8988T (cell line): ENCODE data around the gene FAM50A.

ENCODE experiments used
- DNase-seq: peaks from one replicate; pipeline ENCODE4 v3.0.0; 2011

FAM50A gene

DNA sequence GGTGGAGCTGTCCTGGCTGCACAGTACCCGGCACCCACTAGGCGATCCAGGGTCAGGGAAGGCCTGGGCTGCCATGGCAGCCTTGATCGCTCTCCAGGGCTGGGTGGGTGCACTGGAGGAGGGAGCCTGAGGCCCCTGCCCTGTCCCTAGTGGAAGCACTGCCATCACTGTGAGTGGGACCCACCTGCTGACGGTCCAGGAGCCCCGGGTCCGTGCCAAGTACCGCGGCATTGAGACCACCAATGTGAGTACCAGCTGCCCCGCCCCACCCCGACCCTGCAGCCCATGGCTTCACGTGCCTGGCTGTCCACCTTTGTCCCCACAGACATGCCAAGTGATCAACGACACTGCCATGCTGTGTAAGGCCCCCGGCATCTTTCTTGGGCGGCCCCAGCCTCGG lies 23.0 kb downstream of the FAM50A start:
- DNase-seq = no peak

DNA sequence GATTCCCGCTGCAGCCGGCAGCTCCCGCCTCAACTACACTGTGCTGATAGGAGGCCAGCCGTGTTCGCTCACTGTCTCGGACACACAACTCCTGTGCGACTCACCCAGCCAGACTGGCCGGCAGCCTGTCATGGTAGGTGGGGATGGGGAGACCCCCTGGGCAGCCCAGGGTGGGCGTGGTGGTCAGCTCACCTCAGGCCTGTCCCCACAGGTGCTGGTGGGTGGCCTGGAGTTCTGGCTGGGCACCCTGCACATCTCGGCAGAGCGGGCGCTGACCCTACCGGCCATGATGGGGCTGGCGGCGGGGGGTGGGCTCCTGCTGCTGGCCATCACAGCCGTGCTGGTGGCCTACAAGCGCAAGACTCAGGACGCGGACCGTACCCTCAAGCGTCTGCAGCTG lies 23.6 kb downstream of the FAM50A start:
- no peak for DNase-seq

DNA sequence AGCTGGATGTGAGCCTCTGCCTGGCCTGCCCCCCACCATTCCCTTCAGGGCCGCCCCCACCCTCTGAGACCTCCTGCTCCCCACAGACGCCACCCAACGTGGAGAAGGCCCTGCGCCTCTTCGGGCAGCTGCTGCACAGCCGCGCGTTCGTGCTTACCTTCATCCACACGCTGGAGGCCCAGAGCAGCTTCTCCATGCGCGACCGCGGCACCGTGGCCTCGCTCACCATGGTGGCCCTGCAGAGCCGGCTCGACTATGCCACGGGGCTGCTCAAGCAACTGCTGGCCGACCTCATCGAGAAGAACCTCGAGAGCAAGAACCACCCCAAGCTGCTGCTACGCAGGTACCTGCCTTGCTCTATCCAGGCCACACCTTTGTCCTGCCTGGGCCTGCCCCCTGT lies 24.3 kb downstream of the FAM50A start:
- no peak for DNase-seq

DNA sequence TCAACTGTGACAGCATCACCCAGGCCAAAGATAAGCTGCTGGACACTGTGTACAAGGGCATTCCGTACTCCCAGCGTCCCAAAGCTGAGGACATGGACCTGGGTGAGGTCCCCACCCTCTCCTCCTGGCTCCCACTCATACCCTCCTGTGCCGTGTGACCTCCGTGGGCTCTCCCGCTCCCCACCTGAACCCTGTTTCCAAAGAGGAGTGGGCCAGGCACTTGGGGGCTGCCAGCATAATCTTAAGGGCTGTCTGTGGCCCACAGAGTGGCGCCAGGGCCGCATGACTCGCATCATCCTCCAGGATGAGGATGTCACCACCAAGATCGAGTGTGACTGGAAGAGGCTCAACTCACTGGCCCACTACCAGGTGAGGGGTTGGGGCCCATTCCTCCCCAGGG lies 25.2 kb downstream of the FAM50A start:
- DNase-seq = no peak

DNA sequence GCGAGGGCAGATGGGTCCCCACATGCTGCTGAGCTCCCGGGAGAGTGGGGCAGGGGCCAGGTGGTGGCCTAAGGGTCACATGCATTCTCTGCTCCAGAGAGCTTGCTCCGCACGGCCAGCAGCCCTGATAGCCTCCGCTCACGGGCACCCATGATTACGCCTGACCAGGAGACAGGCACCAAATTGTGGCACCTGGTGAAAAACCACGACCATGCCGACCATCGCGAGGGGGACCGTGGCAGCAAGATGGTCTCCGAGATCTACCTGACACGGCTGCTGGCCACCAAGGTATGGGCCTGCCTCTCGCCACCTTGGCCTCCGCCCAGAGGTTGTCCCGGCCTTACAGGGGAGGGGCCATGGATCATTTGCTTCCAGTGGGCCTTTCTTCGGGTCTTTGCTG lies 25.9 kb downstream of the FAM50A start:
- no peak for DNase-seq

DNA sequence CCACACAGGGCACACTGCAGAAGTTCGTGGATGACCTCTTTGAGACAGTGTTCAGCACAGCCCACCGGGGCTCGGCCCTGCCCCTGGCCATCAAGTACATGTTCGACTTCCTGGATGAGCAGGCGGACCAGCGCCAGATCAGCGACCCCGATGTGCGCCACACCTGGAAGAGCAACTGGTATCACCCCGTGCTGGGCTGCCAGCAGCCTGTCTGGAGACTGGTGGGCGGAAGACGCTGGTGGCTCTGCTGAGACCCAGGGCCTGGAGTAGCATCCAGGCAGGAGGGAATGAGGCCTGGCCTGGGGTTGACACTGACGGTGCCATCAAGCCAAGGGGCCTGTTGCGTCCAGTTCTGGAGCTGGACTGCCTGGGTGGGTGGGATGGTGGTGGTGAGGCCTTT lies 26.5 kb downstream of the FAM50A start:
- DNase-seq = no peak

DNA sequence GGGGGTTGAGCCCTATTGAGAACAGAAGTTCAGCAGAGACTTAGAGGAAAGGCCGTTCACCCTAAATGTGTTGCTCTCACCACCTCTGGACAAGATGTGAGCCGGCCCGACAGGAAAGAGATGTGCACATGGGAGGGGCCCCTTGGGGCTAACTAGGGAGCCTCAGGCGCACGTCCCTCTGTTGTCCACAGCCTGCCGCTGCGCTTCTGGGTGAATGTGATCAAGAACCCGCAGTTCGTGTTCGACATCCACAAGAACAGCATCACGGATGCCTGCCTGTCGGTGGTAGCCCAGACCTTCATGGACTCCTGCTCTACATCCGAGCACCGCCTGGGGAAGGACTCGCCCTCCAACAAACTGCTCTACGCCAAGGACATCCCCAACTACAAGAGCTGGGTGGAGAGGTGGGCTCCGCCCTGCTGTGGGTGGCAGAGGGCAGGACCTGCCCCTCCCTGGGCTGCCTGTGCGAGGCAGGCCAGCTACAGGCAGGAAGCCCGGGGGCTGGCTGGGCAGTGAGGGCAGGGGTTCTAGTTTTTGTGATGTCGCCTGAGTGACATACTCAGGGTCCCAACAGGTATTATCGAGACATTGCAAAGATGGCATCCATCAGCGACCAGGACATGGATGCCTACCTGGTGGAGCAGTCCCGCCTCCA lies 27.1 kb downstream of the FAM50A start:
- DNase-seq = no peak

DNA sequence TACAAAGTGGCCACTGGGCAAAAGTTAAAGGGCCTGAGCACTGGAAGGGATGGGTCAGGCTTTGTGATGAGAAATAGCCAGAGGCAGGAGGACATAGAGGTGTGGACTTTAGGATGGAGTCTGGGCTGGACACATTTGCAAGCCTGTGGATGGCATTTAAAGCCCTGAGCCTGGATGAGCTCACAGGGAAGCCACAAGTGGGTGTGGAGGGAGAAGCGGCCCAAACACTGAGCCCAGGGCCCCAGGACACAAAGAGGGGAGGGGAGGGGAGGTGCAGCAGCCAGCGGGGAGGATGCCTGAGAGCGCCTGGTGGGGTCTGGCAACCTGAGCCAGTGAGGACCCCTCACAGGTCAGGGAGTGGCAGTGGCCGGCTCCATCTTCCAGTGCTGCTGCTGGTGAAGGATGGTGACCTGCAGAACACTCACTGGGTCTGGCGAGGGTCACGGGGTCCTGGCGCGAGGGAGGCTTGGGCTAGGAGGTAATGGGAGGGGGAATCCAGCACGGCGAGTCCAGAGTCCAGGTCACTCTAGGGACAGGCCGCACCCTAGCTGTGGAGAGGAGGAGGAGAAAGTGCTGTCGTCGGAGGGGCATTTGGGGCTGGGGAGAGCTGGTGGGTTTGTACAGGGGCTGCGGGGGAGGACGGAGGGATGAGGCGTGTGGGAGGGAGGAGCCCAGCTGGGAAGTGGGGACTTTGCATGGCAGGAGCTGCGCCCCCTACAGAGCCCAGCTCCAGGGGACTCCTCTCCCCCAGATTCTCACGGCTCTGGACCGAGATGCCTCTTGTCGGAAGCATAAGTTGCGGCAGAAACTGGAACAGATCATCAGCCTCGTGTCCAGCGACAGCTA lies 28.1 kb downstream of the FAM50A start:
- no peak for DNase-seq

DNA sequence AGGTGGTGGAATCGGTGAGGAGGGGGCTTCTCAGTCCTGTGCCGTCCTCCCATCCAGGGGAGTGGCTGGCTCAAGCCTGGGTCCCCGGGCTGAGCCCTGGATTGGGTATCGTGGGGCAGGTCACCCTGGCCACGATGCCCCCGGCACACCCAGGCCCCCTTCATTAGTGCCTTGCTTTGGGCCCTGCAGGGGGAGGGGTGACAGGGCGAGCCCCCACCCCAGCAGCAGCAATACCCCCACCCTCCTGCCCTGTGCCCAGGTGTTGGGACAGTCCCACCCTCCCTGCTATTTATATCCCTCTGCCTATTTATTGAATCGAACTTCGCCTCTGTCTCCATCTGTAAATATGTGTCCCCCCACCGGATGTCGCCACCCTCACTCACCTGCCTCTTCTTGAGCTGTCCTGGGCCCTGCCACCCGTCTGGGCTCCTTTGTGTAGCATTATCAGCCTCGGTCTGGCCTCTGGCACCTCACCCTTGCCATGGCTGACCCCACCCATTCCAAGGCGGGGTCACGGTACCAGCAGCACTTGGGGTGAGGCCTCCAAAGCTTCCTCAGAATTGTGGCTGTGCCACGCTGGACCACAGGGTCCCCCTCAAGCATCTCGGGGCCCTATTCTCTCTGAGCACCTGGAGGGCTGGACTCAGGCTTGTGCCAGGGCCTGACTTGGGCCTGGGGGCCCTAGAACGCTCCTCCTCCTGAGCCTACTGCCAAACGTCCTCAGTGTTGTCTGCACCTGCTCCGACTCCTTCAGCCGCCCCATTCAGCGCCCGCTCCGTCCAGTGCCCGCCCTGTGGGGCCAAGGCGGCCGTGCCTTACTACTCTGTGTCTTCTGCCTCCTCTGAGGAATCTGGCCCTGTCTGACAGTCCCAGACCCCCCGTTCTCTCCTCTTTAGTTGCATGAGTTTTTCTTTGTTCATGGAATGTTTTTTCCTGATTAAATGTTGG lies 29.0 kb downstream of the FAM50A start:
- DNase-seq = no peak

DNA sequence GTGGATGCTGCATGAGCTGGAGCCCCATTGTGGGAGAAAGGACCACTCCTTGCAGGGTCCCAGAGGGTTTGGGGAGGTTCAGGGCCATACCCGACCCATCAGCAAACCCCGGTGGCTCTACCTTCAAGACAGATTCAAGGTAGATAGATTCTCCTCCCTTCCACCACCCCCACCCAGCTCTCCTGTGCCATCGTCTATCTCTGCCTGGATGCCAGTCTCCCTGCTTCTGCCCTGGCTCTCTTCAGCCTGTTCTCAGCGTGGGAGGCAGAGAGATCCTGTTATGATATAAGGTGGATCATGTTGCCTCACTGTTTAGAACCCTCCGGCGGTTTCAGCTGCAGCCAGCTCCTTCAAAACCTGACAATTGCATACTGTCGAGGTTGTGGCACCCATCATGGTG lies 29.7 kb downstream of the FAM50A start:
- no peak for DNase-seq

DNA sequence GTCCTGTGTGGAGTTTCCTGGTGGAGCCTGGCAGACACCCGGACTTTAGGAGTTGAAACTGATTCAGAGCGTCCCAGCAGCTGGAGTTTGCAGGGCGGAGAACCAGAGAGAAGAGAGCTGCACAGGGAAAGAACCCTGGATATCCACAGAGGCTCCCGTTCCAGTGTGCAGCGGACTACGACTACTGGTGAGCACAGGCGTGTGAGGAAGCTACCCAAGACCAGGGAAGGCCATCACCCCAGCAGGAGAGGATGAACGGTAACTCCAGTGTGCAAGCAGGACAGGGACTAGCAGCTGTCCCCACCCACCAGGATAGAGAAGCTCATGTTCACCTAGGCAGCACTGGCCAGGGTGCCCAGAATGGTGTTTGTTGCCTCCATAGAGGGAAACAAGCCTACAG lies 32.9 kb downstream of the FAM50A start:
- DNase-seq = no peak

DNA sequence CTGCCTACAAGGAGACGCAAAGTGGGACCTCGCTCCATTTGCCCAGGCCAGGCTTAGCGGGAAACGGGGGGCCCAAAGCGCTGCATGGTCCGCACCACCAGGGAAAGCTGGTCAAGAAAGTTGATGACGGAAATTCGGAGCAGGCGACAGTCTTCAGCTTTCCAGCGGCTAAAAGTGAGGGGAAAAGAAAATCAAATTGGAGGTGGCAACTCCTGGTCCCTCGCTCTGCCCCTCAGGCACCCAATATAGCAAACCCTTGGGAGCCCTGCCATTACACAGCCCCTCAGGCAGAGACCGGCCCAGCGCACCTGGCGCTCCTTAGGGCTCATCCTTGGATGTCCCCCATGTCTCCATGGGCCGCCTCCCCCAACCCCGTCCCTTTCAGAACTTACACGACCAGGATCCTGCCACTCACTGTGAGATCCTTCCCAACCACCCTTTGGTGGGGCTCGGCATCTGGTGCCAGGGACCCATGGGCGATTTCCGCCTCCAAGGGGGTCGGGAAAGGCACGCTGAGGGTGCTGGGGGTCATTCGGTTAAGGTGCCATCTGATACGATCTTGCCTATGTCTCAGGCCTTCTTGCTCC lies 34.0 kb downstream of the FAM50A start:
- DNase-seq = no peak

DNA sequence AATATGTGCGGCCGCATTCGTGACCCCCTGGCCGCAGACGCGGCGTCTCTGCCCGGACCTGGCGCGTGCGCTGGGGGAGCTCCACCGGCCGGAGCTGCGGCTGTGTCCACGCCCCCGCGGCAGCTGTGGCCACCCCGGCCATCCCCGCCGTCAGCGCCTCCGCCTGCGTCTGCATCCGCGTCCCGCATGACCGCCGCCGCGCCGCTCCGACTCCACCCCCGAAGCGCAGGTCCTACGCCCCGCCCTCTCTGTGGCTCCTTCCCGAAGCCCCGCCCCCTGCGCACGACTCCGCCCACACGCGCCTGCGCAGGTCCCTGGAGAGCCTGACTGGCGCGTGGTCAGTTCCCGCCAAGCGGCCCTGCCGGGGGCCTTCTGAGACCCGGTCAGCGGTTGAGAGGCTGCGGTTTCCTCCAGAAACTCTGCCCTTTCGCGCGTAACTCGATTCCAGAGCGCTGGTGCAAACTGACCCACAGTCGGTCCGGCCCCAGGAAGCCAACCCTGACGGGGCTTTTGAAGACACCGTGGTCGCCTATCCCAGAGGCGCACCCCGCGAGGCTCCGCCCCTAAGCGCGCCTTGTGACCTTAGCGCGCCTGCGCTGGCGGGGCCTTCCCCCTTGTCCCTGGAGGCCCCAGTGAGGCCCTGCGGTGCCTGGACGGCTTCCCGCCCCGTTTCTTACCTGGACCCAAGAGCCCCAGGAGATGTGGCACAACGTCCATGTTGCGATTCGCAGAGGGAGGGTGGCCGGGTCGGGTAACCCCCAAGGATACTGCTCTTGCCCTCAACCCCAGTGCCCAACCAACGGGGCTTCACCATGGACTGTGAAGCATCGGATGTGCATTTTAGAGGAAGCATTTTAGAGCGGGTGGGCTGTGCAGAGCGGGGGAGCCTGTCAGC lies 35.0 kb downstream of the FAM50A start, which contains the start of gene LAGE3:
LAGE3 (minus strand) TSS at position 554 of the 895 bp plus-strand sequence; CDS start at position 188, 366 bp downstream.
- DNase-seq = peak; percentile 70

DNA sequence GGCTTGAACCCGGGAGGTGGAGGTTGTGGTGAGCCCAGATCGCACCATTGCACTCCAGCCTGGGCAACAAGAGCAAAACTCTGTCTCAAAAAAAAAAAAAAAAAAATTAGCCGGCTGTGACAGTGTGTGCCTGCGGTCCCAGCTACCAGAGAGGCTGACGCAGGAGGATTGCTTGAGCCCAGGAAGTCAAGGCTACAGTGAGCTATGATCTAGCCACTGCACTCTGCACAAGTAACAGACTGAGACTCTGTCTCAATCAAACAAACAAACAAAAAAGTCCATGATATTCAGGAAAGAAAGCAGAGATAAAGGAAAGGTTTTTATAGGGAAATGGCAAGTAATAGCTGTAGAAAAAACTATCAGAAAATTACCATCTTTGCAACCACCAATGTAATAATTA lies 37.3 kb downstream of the FAM50A start:
- DNase-seq = no peak

DNA sequence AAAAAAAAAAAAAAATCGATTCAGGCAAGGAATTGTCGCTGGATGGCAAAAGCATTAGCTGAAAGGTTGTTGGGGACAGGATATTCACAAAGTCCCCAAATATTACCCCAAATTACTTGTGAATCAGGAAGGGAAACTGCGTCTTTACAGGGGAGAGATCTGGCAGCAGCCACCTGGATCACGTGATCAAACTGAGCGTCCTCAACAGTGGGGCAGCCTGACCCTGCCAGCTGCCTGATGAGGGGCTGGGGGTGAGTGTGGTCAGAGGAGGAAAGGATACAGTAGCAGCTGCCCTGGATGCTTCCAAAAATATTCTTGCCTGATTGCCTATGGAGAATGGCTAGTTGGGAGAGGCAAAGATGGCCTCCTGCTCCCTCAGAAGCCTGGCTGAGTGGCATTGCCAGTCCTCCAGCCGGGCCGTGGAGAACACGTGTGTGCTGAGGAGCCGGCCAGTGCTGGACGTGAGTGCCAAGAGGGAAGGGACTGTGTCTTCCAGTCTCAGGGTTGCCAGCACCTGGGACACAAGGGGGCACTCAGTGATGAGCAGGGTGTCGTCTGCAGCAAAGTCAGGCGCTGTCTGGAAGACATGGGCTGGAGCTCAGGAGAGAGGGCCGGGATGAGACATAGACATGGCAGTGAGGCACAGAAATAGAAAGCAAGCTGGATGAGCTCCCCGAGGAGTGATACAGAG lies 38.1 kb downstream of the FAM50A start:
- DNase-seq = no peak

DNA sequence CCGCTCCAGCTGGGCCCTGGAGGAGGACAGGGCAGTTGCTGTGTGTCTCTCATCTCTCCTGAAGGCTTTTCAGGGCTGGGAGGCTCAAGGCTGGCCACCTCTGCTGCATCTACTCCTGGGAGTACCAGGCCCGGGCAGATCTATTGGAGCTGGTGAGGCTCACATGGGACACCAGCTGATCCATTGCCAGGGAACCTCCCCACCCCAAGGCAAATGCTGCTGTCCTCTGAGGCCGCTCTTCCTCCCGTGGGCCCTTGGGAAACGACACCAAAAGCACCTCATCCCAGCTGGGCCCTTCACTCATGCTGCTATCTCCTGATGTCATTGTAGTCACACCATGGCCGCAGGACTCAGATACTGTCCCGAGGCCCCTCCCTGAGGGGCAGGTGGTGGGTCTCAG lies 38.8 kb downstream of the FAM50A start:
- no peak for DNase-seq

DNA sequence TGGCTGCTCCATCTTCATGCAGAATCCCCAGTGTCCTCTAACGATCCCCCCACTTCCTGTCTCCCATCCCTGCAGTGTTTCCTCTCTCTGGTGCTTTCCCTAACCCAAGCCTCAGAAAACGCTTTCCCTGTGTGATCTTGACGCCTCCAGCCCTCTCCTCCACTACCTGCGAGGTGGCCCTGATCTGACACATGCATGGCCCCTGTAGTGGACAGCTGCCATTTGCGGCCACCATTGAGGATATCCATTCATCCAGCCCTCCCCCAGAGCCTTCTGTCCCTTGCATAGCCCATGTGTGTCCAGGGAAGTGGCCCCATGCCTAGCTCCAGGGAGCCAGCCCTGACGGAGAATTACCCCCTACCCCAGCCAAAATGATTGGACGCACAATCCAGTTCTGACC lies 39.4 kb downstream of the FAM50A start:
- no peak for DNase-seq

DNA sequence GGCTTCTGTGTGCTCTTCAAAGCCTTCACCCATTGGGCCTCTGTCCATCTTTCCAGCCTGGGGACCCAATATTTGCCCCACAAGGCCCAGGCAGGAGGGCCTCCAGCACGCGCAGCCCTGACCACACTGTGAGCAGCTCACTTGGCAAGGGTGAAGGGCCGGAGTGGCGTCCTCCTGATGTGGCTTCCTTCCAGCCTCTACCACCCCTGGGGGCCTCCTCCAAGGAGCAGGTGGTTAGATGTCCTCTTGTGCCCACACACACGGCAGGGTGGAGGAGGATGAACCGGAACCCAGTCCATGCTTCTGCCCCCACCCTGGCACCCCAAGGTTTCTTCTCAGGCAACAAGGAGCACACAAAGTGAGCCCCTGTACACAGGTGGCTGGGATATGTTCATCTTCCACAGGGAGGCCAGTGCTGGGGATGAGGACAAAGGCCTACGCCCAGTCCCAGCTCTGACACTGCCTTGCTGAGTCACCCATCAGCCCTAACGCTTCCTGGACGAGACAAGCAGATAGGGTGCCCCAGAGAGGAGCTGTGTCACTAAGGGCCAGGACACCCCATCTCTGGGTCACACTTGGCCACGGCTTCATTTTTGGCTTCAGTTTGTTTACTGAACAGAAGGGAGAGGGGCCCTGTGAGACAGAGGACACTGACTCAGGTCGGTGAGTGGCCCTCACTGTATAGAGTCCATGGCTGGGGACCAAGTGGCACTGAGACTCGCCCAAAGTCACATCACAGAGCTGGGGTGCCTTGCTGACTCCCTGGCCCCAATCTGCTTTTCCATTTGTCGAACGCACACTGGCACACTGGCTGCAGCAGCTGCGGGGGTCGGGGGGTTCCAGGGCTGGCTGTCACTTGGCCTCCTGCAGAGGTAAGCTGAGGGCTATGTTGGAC lies 40.6 kb downstream of the FAM50A start:
- DNase-seq = no peak

DNA sequence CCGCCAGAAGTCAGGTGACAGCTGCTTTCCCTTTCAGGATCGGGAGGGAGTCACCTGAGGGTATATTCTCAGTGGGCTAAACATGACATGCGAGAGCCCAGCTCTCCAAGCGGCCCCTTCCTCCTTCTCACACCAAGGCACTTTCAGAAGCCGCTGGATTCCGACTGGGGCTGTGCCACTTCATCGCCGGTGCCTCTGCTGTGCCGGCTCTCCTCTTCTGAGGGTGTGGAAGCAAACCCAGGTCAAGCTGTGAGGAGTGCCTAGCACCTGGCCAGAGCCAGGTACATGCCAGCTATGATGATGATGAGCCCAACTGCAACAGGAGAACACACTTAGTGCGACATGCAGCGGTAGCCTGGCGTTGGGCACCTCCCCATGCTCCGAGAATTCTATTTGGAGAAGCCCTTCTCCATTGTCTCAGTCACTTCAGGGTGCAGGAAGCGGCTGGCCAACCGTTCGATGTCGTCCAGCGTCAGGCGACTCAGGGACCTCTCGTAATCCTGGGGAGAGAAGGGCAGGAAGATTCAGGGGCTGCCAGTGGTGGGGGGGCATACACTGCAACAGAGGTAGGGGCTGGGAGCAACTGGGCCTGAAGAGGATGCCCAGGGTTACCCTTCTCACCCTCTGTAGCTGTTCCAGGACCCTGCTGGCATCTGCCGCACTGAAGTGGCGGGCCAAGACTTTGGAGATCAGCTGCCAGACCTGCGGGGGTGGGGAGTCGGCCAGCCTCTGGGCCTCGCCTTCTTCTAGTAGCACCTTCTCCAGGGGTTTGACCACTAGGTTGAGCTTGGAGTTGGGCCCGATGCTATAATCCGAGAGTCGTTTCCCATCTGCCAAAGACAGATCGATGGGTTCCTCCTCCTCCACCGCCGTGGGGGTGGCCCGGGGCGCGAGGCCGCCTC lies 41.5 kb downstream of the FAM50A start:
- no peak for DNase-seq
